Cardiac fibroblast (primary cell): Measurements from ENCODE around the gene RHCG.

Source experiments
- DNase-seq, 2 donors: peaks; one replicate each; pipeline versions ENCODE4 v3.0.0 to v3.0.0-alpha.2; 2010; ENCODE audit warnings: low read depth in 2 of 2
- H3K4me3 ChIP-seq, 2 donors: replicated peaks in 1 of 2; 1 replicate in 1 of 2; 2 replicates in 1 of 2; pipeline ENCODE4 v1.5.1; 2011; ENCODE audit warnings: low read depth in 2 of 2, low read length in 2 of 2, mild to moderate bottlenecking in 2 of 2, moderate library complexity in 1 of 2
- CTCF ChIP-seq: IDR thresholded peaks from one replicate; pipeline ENCODE4 v1.5.1; 2011; ENCODE audit warnings: low read depth, mild to moderate bottlenecking, low read length, inconsistent platforms

The RHCG gene

GRCh38 chr15:89506026-89506686 is 9.8 kb upstream of the RHCG start:
- no peak overlapping the region for H3K4me3 ChIP-seq
- DNase-seq: no peak
- TF ChIP-seq CTCF: no peak

GRCh38 chr15:89504166-89504565 is 7.8 kb upstream of the RHCG start:
- no peak for DNase-seq

DNA sequence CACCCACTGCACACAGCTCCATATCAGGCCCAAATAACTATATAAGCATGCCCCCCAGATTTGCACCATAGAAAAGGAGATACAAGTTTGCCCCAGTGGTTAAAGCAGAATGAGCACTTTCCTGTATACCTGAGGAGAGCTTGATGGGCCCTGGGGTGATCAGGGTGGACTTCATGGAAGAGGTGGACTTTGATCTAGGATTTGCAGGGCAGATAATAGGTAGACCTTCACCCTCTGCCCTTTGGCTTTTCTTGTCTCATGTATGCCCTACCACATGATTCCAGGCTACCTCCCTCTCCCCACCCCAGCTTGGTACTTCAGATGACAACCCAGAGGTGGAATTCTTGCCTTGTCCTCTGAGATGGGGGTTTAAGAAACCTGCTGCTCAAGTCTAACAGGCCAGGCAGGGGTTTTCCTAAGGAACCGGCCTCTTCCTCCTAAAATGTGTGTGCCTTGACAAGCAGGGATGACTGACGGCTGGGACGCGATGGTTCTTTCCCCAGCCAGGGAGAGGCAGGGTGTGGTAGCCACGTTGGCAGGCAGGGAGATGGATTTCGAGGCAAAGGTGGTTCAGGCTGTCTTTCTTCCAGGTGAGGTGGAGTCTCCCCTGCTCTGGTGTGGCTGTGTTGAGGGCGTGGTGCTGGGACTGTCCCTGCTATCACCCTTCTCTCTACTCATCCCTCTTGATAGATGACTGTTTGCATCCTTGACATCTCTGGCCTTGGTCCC is 6.6 kb upstream of the RHCG start:
- no peak for DNase-seq
- no peak overlapping the region for H3K4me3 ChIP-seq
- TF ChIP-seq CTCF: no peak

More at GRCh38 chr15:89504166-89504565, 7.8 kb upstream of the RHCG start:
- TF ChIP-seq CTCF: no peak
- no peak overlapping the region for H3K4me3 ChIP-seq

DNA sequence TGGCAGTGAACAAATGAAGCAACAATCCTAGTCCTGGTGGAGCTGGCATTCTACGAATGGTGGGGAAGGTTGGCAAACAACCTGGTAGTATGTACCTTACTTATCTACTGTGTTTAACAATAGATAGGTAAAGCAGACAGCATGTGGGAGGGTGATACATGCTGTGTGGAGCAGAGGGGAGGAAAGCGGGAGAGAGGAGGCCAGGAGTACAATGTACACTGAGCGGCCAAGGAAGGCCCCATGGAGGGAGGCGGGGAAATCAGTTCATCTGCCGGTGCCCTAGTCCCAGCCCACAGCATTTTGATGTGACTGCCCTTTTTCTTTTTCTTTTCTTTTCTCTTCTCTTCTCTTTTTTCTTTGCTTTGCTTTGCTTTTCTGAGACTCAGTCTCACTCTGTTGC is 5.3 kb upstream of the RHCG start:
- TF ChIP-seq CTCF: no peak
- H3K4me3 ChIP-seq: no peak overlapping the region
- no peak for DNase-seq

- TF ChIP-seq CTCF: peak; percentile 46
- no peak for DNase-seq
- H3K4me3 ChIP-seq: no peak overlapping the region
Observed at GRCh38 chr15:89500397-89501270, 4.3 kb upstream of the RHCG start.

DNA sequence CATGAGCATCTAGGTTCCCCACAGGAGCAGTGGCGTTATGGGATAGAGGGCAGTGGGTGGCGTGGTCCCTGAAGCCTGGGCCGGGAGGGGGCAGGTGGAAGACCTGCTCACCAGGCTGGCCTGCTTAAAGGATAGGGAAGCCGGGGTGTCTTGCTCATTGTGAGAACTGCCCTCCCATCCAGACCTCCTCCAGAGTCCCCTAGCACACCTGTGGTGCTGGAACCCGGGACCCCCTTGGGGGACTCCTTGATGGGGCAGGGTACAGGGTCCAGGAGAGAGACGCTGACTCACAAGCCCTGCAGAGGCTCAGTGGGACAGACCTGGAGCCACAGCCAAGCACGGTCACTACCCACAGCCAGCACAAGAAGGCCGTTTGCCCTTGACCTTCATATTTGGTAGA is 2.8 kb upstream of the RHCG start:
- TF ChIP-seq CTCF: no peak
- DNase-seq: no peak
- no peak overlapping the region for H3K4me3 ChIP-seq
